GM21619 (cell line): ENCODE measurements around the gene RDH14.

Source experiments
- ATAC-seq: cut with Tn5 transposase; IDR thresholded peaks from one replicate; pipeline ENCODE4 v1.9.1; 2021; ENCODE audit not compliant: unreplicated experiment

RDH14 gene

GRCh38 chr2:18560031-18560796, at the start of gene RDH14:
RDH14 (minus strand) TSS chr2:18560653; CDS start chr2:18560572, 81 bp downstream.
- peak; percentile 94 for ATAC-seq

- ATAC-seq, result no peak
These were observed 49.6 kb upstream of the RDH14 start for GRCh38 chr2:18610090-18610489.

- ATAC-seq, result peak; percentile 79
These were observed 44.7 kb upstream of the RDH14 start for GRCh38 chr2:18605115-18605514.

- ATAC-seq, result no peak
These were observed 44.1 kb upstream of the RDH14 start for GRCh38 chr2:18604531-18604885.

GRCh38 chr2:18603854-18604530, 43.5 kb upstream of the RDH14 start:
- no peak for ATAC-seq

GRCh38 chr2:18602298-18602697, 41.8 kb upstream of the RDH14 start:
- ATAC-seq, result no peak

- ATAC-seq, result no peak
These were observed 39.8 kb upstream of the RDH14 start for GRCh38 chr2:18600255-18600613.

GRCh38 chr2:18599509-18600254, 39.2 kb upstream of the RDH14 start:
- no peak for ATAC-seq

GRCh38 chr2:18598848-18599484, 38.5 kb upstream of the RDH14 start:
- ATAC-seq, result no peak

- ATAC-seq, result no peak
These were observed 37.2 kb upstream of the RDH14 start for GRCh38 chr2:18597618-18598017.

- no peak for ATAC-seq
These were observed 36.5 kb upstream of the RDH14 start for GRCh38 chr2:18596993-18597392.

GRCh38 chr2:18593496-18593895, 33.0 kb upstream of the RDH14 start:
- no peak for ATAC-seq

GRCh38 chr2:18592372-18592771, 31.9 kb upstream of the RDH14 start:
- ATAC-seq, result no peak

- no peak for ATAC-seq
These were observed 28.9 kb upstream of the RDH14 start, which contains the start of gene NT5C1B for GRCh38 chr2:18589354-18589753. NT5C1B (minus strand) TSS chr2:18589569; CDS start chr2:18589468, 101 bp downstream.

GRCh38 chr2:18588802-18589201, 28.3 kb upstream of the RDH14 start:
- no peak for ATAC-seq

GRCh38 chr2:18588049-18588448, 27.6 kb upstream of the RDH14 start:
- ATAC-seq, result no peak

GRCh38 chr2:18585526-18585925, 25.1 kb upstream of the RDH14 start:
- ATAC-seq, result no peak

- no peak for ATAC-seq
These were observed 24.1 kb upstream of the RDH14 start for GRCh38 chr2:18584608-18584954.

- no peak for ATAC-seq
These were observed 23.6 kb upstream of the RDH14 start for GRCh38 chr2:18583905-18584607.

- no peak for ATAC-seq
These were observed 20.2 kb upstream of the RDH14 start for GRCh38 chr2:18580606-18581005.

GRCh38 chr2:18578033-18578432, 17.6 kb upstream of the RDH14 start:
- no peak for ATAC-seq
